H1 (cell line): Measurements from ENCODE around the gene DHCR7. TPM values are rescaled to one million over a fixed set of nuclear protein-coding genes. Genes with fewer than 3 reads are reported as not detected.

Experiments used
- CTCF ChIA-PET: fragments of 300-600 bp; sonication (Branson Sonifier 250); formaldehyde crosslinking; loops from one replicate; lab custom pipeline; 2021; ENCODE audit not compliant: partially characterized antibody; lab: Charles Lee
- POLR2A ChIA-PET: fragments of 300-600 bp; sonication (Branson Sonifier 250); formaldehyde crosslinking; loops from one replicate; lab custom pipeline; 2021; ENCODE audit warnings: inconsistent platforms; ENCODE audit not compliant: partially characterized antibody; lab: Charles Lee
- DNase-seq, 2 experiments: peaks; one replicate each; pipeline versions ENCODE4 v3.0.0 to v3.0.0-alpha.2; 2010 to 2022; ENCODE audit warnings: low spot score in 2 of 2, low read depth in 1 of 2, mixed read lengths in 1 of 2
- FAIRE-seq: peaks from 2 replicates; lab custom pipeline; 2011; peaks lifted over from hg19 to GRCh38; lab: Jason Lieb, UNC
- H2AFZ ChIP-seq: 2 replicates; pipeline ENCODE4 v1.8.1; 2012; ENCODE audit warnings: low read length, inconsistent platforms
- H2AK5ac ChIP-seq: 2 replicates; pipeline ENCODE4 v1.6.1; 2013; ENCODE audit warnings: low read depth, low read length
- H2BK120ac ChIP-seq: replicated peaks from 2 replicates; pipeline ENCODE3; 2013; ENCODE audit warnings: low read depth, low read length, inconsistent platforms
- H2BK12ac ChIP-seq: 2 replicates; pipeline ENCODE4 v1.6.1; 2013; ENCODE audit warnings: low read depth, low read length
- H2BK15ac ChIP-seq: 2 replicates; pipeline ENCODE4 v1.6.1; 2013; ENCODE audit warnings: low read length
- H2BK20ac ChIP-seq: 2 replicates; pipeline ENCODE4 v1.6.1; 2013; ENCODE audit warnings: low read length
- H2BK5ac ChIP-seq: 2 replicates; pipeline ENCODE4 v1.6.1; 2013; ENCODE audit warnings: low read depth, low read length
- H3K14ac ChIP-seq: 2 replicates; pipeline ENCODE4 v1.6.1; 2013; ENCODE audit warnings: inconsistent platforms; ENCODE audit not compliant: insufficient read length
- H3K18ac ChIP-seq: 2 replicates; pipeline ENCODE4 v1.6.1; 2013; ENCODE audit warnings: low read length; ENCODE audit errors: extremely low read depth
- H3K23ac ChIP-seq: 2 replicates; pipeline ENCODE4 v1.6.1; 2013; ENCODE audit warnings: inconsistent platforms; ENCODE audit not compliant: insufficient read length
- H3K23me2 ChIP-seq: 2 replicates; pipeline ENCODE4 v1.6.1; 2013; ENCODE audit warnings: low read depth, low read length
- H3K27ac ChIP-seq: 2 replicates; pipeline ENCODE4 v1.6.1; 2011; ENCODE audit warnings: low read depth, low read length, inconsistent platforms
- H3K27me3 ChIP-seq, 4 experiments: replicated peaks in 1 of 4; 1 replicate in 1 of 4; 2 replicates in 3 of 4; pipeline versions ENCODE4 v1.6.1 to v1.8.1; 2011 to 2013; ENCODE audit warnings: low read length in 3 of 4, mild to moderate bottlenecking in 3 of 4, inconsistent platforms in 2 of 4, mixed read lengths in 2 of 4, moderate library complexity in 1 of 4; ENCODE audit not compliant: control insufficient read depth in 3 of 4, insufficient read depth in 3 of 4; ENCODE audit errors: extremely low read depth in 1 of 4
- H3K36me3 ChIP-seq, 4 experiments: 2 replicates each; pipeline versions ENCODE4 v1.6.1 to v1.8.1; 2011 to 2013; ENCODE audit warnings: mild to moderate bottlenecking in 4 of 4, low read length in 3 of 4, moderate library complexity in 2 of 4, control low read depth in 1 of 4, inconsistent platforms in 1 of 4; ENCODE audit not compliant: insufficient read depth in 4 of 4, control insufficient read depth in 2 of 4
- H3K4ac ChIP-seq: replicated peaks from 2 replicates; pipeline ENCODE3; 2013; ENCODE audit warnings: low read length, low read depth, mixed read lengths, inconsistent platforms; ENCODE audit not compliant: insufficient read length
- H3K4me1 ChIP-seq, 4 experiments: replicated peaks in 1 of 4; 1 replicate in 1 of 4; 2 replicates in 3 of 4; pipeline versions ENCODE4 v1.6.1 to v1.8.1; 2011 to 2013; ENCODE audit warnings: low read length in 3 of 4, inconsistent platforms in 2 of 4, mixed read lengths in 1 of 4; ENCODE audit not compliant: insufficient read depth in 4 of 4, control insufficient read depth in 3 of 4
- H3K4me2 ChIP-seq, 2 experiments: 2 replicates each; pipeline versions ENCODE4 v1.6.1 to v1.8.1; 2011 to 2013; ENCODE audit warnings: low read depth in 2 of 2, low read length in 2 of 2, control low read depth in 1 of 2, inconsistent platforms in 1 of 2, mild to moderate bottlenecking in 1 of 2; ENCODE audit not compliant: insufficient read depth in 1 of 2
- H3K4me3 ChIP-seq, 4 experiments: fragments of 200-600, 300-600 bp in 1 of 4; sonication (generic), shearing (Covaris generic), sonication (Bioruptor Twin) in 1 of 4; 2 replicates each; pipeline versions ENCODE4 v1.5.1 to v1.8.1; 2011 to 2016; ENCODE audit warnings: low read length in 4 of 4, low read depth in 3 of 4, control low read depth in 2 of 4, inconsistent platforms in 2 of 4, mild to moderate bottlenecking in 2 of 4, mixed read lengths in 1 of 4, moderate library complexity in 1 of 4; ENCODE audit not compliant: insufficient read depth in 2 of 4; ENCODE audit errors: extremely low read depth in 1 of 4
- H3K56ac ChIP-seq: replicated peaks from 2 replicates; pipeline ENCODE3; 2013; ENCODE audit warnings: low read depth, mild to moderate bottlenecking, mixed read lengths, low read length, inconsistent platforms; ENCODE audit not compliant: insufficient read length
- H3K79me1 ChIP-seq: 2 replicates; pipeline ENCODE4 v1.6.1; 2013; ENCODE audit warnings: low read depth, low read length, control low read depth
- H3K79me2 ChIP-seq, 2 experiments: 2 replicates each; pipeline versions ENCODE4 v1.6.1 to v1.8.1; 2012 to 2013; ENCODE audit warnings: low read length in 2 of 2, mild to moderate bottlenecking in 2 of 2, inconsistent platforms in 1 of 2; ENCODE audit not compliant: insufficient read depth in 2 of 2, control insufficient read depth in 1 of 2
- H3K9ac ChIP-seq, 4 experiments: replicated peaks in 1 of 4; 1 replicate in 1 of 4; 2 replicates in 3 of 4; pipeline versions ENCODE4 v1.6.1 to v1.8.1; 2011 to 2013; ENCODE audit warnings: low read depth in 3 of 4, low read length in 3 of 4, control low read depth in 2 of 4, mild to moderate bottlenecking in 2 of 4, moderate library complexity in 2 of 4, inconsistent platforms in 1 of 4; ENCODE audit errors: extremely low read depth in 1 of 4
- H3K9me3 ChIP-seq, 2 experiments: 2 replicates each; pipeline versions ENCODE4 v1.6.1 to v1.8.1; 2012 to 2013; ENCODE audit warnings: mild to moderate bottlenecking in 2 of 2, moderate library complexity in 2 of 2, control low read depth in 1 of 2, inconsistent platforms in 1 of 2, low read depth in 1 of 2, low read length in 1 of 2, mixed read lengths in 1 of 2; ENCODE audit not compliant: insufficient read depth in 2 of 2
- H4K20me1 ChIP-seq, 2 experiments: replicated peaks in 1 of 2; 2 replicates each; pipeline versions ENCODE3 to v1.8.1; 2011 to 2013; ENCODE audit warnings: inconsistent platforms in 2 of 2, low read length in 2 of 2, mild to moderate bottlenecking in 1 of 2; ENCODE audit not compliant: insufficient read depth in 2 of 2, control insufficient read depth in 1 of 2
- H4K5ac ChIP-seq: 2 replicates; pipeline ENCODE4 v1.6.1; 2013; ENCODE audit warnings: low read length, low read depth, mixed read lengths, inconsistent platforms; ENCODE audit not compliant: insufficient read length
- H4K8ac ChIP-seq: 2 replicates; pipeline ENCODE4 v1.8.0; 2013; ENCODE audit warnings: mild to moderate bottlenecking, moderate library complexity, low read length, inconsistent platforms; ENCODE audit not compliant: insufficient read depth; ENCODE audit errors: extremely low read depth
- H4K91ac ChIP-seq: replicated peaks from 2 replicates; pipeline ENCODE3; 2013; ENCODE audit warnings: low read length, mixed read lengths, inconsistent platforms; ENCODE audit not compliant: insufficient read length
- CEBPB ChIP-seq: IDR thresholded peaks from 2 replicates; pipeline ENCODE4 v1.6.1; 2012; ENCODE audit warnings: low read depth, low read length
- JUND ChIP-seq: IDR thresholded peaks from 2 replicates; pipeline ENCODE4 v1.6.1; 2011; ENCODE audit warnings: mild to moderate bottlenecking, improper control_type of control experiment, low read length
- KDM1A ChIP-seq: fragments of 200-600, 300-600 bp; sonication (generic); IDR thresholded peaks from 2 replicates; pipeline ENCODE4 v1.7.1; 2016; ENCODE audit warnings: mild to moderate bottlenecking, low read length, borderline replicate concordance
- MAX ChIP-seq: IDR thresholded peaks from 2 replicates; pipeline ENCODE4 v1.6.1; 2012; ENCODE audit warnings: inconsistent platforms
- POLR2AphosphoS5 ChIP-seq: IDR thresholded peaks from 2 replicates; pipeline ENCODE4 v1.6.1; 2011; ENCODE audit warnings: low read depth, low read length
- RXRA ChIP-seq: IDR thresholded peaks from 2 replicates; pipeline ENCODE4 v1.6.1; 2011; ENCODE audit warnings: low read depth, mild to moderate bottlenecking, low read length, moderate library complexity; ENCODE audit not compliant: insufficient read depth
- SIRT6 ChIP-seq: IDR thresholded peaks from one replicate; pipeline ENCODE4 v1.7.1; 2012; ENCODE audit warnings: low read length, inconsistent platforms
- SUZ12 ChIP-seq: fragments of 200-600 bp; sonication (generic); IDR thresholded peaks from 2 replicates; pipeline ENCODE4 v1.6.1; 2012; ENCODE audit warnings: mild to moderate bottlenecking, inconsistent platforms, low read length, moderate library complexity, mixed read lengths
- TAF7 ChIP-seq: optimal IDR thresholded peaks from 2 replicates; pipeline ENCODE3; 2011; ENCODE audit warnings: low read depth, mild to moderate bottlenecking, inconsistent platforms, low read length, moderate library complexity, borderline replicate concordance
- TBP ChIP-seq: IDR thresholded peaks from 2 replicates; pipeline ENCODE4 v1.6.1; 2011; ENCODE audit warnings: low read depth, low read length, improper control_type of control experiment
- WGBS, 2 experiments: shearing (Covaris generic) in 1 of 2; methylation state at CpG; one replicate each; pipeline versions ENCODE4 v1.1.6 to v1.1.7; 2013 to 2015; ENCODE audit warnings: low lambda C conversion rate in 2 of 2, mixed read lengths in 2 of 2, inconsistent platforms in 1 of 2, low coverage in 1 of 2, missing lambda C conversion rate in 1 of 2; ENCODE audit not compliant: insufficient replicate concordance in 2 of 2, insufficient coverage in 1 of 2, insufficient read length in 1 of 2; ENCODE audit errors: extremely low coverage in 1 of 2, missing lambda C conversion rate in 1 of 2; 5-methylcytosine and 5-hydroxymethylcytosine counted together
- polyA plus RNA-seq, 7 experiments: library from polyadenylated mRNA; depleted of rRNA in 3 of 7; stranded (reverse) in 5 of 7; unstranded in 2 of 7; fragments of >200 nt in 5 of 7; fragments of 200-250 nt in 2 of 7; gene quantifications; 1 replicate in 5 of 7; 2 replicates in 1 of 7; 4 replicates in 1 of 7; pipeline versions ENCODE4 v1.2.1 to v1.2.3, GENCODE V29; 2011 to 2013; ENCODE audit warnings: missing spikeins in 2 of 7, mixed read lengths in 2 of 7
- total RNA-seq: library from RNA; stranded (reverse); fragmentation: NEBNext Ultra II Directional; extraction: Animal tissue kit (Norgen Biotek cat#: 25700); gene quantifications from 2 replicates; pipeline ENCODE4 v1.2.1, GENCODE V29; 2021

The DHCR7 gene
- total and polyA plus RNA-seq, 2 of the 8 experiments (the other 6 are each of a cell fraction or from before 2014, with no cell fraction given) = 144 to 157 TPM

- no peak overlapping the region for H3K4me3 ChIP-seq
- H2BK120ac ChIP-seq = no peak overlapping the region
- no peaks in the 10 kb centered on the region for H3K79me2 ChIP-seq
- no peaks in the 10 kb centered on the region for H3K23me2 ChIP-seq
- H4K20me1 ChIP-seq = peaks cover 3 to 14% of the 10 kb centered on the region in 2 experiments
- H3K14ac ChIP-seq = no peak overlapping the region
- no peak overlapping the region for H3K23ac ChIP-seq
- no peak overlapping the region for H2AK5ac ChIP-seq
- DNase-seq (no peak), FAIRE-seq (no peak)
- H3K4me1 ChIP-seq = peaks cover 0 to 9% (median 4%) of the 10 kb centered on the region in 4 experiments; a peak in 6 of 7 replicates
- POLR2A ChIA-PET = no interaction called here
- CTCF ChIA-PET = no interaction called here
- no peak overlapping the region for H4K5ac ChIP-seq
- H2BK12ac ChIP-seq = no peak overlapping the region
- no peak overlapping the region for H3K4me2 ChIP-seq
- H3K56ac ChIP-seq = no peak overlapping the region
- WGBS, 2 experiments = 93% methylated on average over 31 of the region's 33 CpGs; no CpG with 5 or more reads in 1 of the 2 experiments
- no peaks in the 10 kb centered on the region for H3K27me3 ChIP-seq
- H2BK15ac ChIP-seq = no peak overlapping the region
- H3K4ac ChIP-seq = no peak overlapping the region
- no peak overlapping the region for H2BK20ac ChIP-seq
- H4K8ac ChIP-seq = no peak overlapping the region
- H3K27ac ChIP-seq = no peak overlapping the region
- peaks cover 0 to 22% (median 10%) of the 10 kb centered on the region in 4 experiments; a peak in 7 of 8 replicates for H3K36me3 ChIP-seq
- H3K18ac ChIP-seq = no peak overlapping the region
- H2BK5ac ChIP-seq = no peak overlapping the region
- no peak overlapping the region for H2AFZ ChIP-seq
- no peak for TF ChIP-seq RXRA
- TF ChIP-seq TBP = no peak
- no peak for TF ChIP-seq TAF7
- TF ChIP-seq CEBPB = no peak
- TF ChIP-seq JUND = no peak
- TF ChIP-seq MAX = no peak
- no peak for TF ChIP-seq SUZ12
- TF ChIP-seq SIRT6 = no peak
- TF ChIP-seq POLR2AphosphoS5 = no peak
- no peak for TF ChIP-seq KDM1A
- no peak overlapping the region for H4K91ac ChIP-seq
- peaks cover 6 to 7% of the 10 kb centered on the region in 2 experiments; a peak in 3 of 4 replicates for H3K9me3 ChIP-seq
- H3K79me1 ChIP-seq = no peaks in the 10 kb centered on the region
- H3K9ac ChIP-seq = no peak overlapping the region
These were observed 25.0 kb upstream of the DHCR7 start for GRCh38 chr11:71472941-71473792.
